ENCODE measurements around the gene CALR3.

DNA sequence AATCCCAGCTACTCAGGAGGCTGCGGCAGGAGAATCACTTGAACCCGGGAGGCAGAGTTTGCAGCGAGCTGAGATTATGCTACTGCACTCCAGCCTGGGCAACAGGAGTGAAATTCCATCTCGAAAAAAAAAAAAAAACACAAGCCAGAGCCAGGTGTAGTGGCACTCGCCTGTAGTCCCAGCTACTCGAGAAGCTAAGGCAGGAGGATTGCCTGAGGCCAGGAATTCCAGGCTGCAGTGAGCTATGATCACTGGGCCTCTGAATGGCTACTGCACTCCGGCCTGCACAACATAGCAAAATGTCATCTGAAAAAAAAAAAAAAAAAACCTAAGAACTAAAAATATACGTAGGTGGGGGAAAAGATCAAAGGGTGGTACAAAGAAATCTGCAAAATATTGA, 43.6 kb downstream of the CALR3 start:
- no peak for TF ChIP-seq EZH2phosphoT487 (IDR thresholded peaks at IDR 0.05; ENCODE audit: borderline replicate concordance, low read length)
- TF ChIP-seq, protein P1, sequence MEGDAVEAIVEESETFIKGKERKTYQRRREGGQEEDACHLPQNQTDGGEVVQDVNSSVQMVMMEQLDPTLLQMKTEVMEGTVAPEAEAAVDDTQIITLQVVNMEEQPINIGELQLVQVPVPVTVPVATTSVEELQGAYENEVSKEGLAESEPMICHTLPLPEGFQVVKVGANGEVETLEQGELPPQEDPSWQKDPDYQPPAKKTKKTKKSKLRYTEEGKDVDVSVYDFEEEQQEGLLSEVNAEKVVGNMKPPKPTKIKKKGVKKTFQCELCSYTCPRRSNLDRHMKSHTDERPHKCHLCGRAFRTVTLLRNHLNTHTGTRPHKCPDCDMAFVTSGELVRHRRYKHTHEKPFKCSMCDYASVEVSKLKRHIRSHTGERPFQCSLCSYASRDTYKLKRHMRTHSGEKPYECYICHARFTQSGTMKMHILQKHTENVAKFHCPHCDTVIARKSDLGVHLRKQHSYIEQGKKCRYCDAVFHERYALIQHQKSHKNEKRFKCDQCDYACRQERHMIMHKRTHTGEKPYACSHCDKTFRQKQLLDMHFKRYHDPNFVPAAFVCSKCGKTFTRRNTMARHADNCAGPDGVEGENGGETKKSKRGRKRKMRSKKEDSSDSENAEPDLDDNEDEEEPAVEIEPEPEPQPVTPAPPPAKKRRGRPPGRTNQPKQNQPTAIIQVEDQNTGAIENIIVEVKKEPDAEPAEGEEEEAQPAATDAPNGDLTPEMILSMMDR (IDR thresholded peaks at IDR 0.05; ENCODE audit: low read depth, low read length, poor library complexity, severe bottlenecking): no peak
